ENCODE results near the gene MACIR. TPM values are rescaled to one million over a fixed set of nuclear protein-coding genes. Genes with fewer than 3 reads are reported as not detected.
A peak's percentile ranks its signal among the peaks of the same experiment; 100 is the strongest.

Gene MACIR
- total RNA-seq, 1 experiment from 2014 or later, result 16.6 TPM

GRCh38 chr5:103245761-103246160, 12.8 kb upstream of the MACIR start:
- no peak for DNase-seq (ENCODE audit: low spot score)

- no peak for DNase-seq (ENCODE audit: low spot score)
Observed at GRCh38 chr5:103247118-103247517, 11.4 kb upstream of the MACIR start.

- DNase-seq (ENCODE audit: low spot score), result no peak
Observed at GRCh38 chr5:103249068-103249467, 9.5 kb upstream of the MACIR start.

- no peak for DNase-seq (ENCODE audit: low spot score)
Observed at GRCh38 chr5:103254921-103255320, 3.6 kb upstream of the MACIR start.

- DNase-seq (ENCODE audit: low spot score), result no peak
Observed at GRCh38 chr5:103255691-103256090, 2.9 kb upstream of the MACIR start.

- DNase-seq (ENCODE audit: low spot score), result no peak
Observed at GRCh38 chr5:103256178-103256577, 2.4 kb upstream of the MACIR start.

- peak; percentile 48 for DNase-seq (ENCODE audit: low spot score)
Observed at GRCh38 chr5:103258957-103259704, 568 bp downstream of the MACIR start.

GRCh38 chr5:103259705-103260355, 1.3 kb downstream of the MACIR start:
- peak; percentile 36 for DNase-seq (ENCODE audit: low spot score)

GRCh38 chr5:103260951-103261350, 2.4 kb downstream of the MACIR start:
- no peak for DNase-seq (ENCODE audit: low spot score)

- peak; percentile 34 for DNase-seq (ENCODE audit: low spot score)
Observed at GRCh38 chr5:103262422-103262871, 3.9 kb downstream of the MACIR start.

GRCh38 chr5:103263054-103263453, 4.5 kb downstream of the MACIR start:
- DNase-seq (ENCODE audit: low spot score), result no peak

GRCh38 chr5:103264508-103264907, 5.9 kb downstream of the MACIR start:
- DNase-seq (ENCODE audit: low spot score), result no peak

- DNase-seq (ENCODE audit: low spot score), result no peak
Observed at GRCh38 chr5:103270581-103270980, 12.0 kb downstream of the MACIR start.

- no peak for DNase-seq (ENCODE audit: low spot score)
Observed at GRCh38 chr5:103271570-103272289, 13.2 kb downstream of the MACIR start.

- DNase-seq (ENCODE audit: low spot score), result no peak
Observed at GRCh38 chr5:103272377-103272776, 13.8 kb downstream of the MACIR start.

- no peak for DNase-seq (ENCODE audit: low spot score)
Observed at GRCh38 chr5:103273952-103274351, 15.4 kb downstream of the MACIR start.

GRCh38 chr5:103275851-103276250, 17.3 kb downstream of the MACIR start:
- no peak for DNase-seq (ENCODE audit: low spot score)

- no peak for DNase-seq (ENCODE audit: low spot score)
Observed at GRCh38 chr5:103280967-103281366, 22.4 kb downstream of the MACIR start.

- no peak for DNase-seq (ENCODE audit: low spot score)
Observed at GRCh38 chr5:103283120-103283519, 24.6 kb downstream of the MACIR start.

GRCh38 chr5:103283869-103284268, 25.3 kb downstream of the MACIR start:
- no peak for DNase-seq (ENCODE audit: low spot score)

GRCh38 chr5:103286622-103287021, 28.1 kb downstream of the MACIR start:
- DNase-seq (ENCODE audit: low spot score), result no peak

- DNase-seq (ENCODE audit: low spot score), result no peak
Observed at GRCh38 chr5:103289024-103289423, 30.5 kb downstream of the MACIR start.

- DNase-seq (ENCODE audit: low spot score), result no peak
Observed at GRCh38 chr5:103290846-103291245, 32.3 kb downstream of the MACIR start.

Data from H4 (cell line).